ENCODE data around the gene DDAH1. TPM values are rescaled to one million over a fixed set of nuclear protein-coding genes. Genes with fewer than 3 reads are reported as not detected.

DDAH1 gene
- total RNA-seq, 1 experiment from 2014 or later, result 65.9 TPM

- Histone ChIP-seq H3K4me2 (ENCODE audit: low read length) (peak overlapping the region; percentile 70), H3F3A (ENCODE audit: low read length, unreplicated experiment) (peaks cover 24% of the 10 kb centered on the region), H3K4me3 (ENCODE audit: low read length) (peak overlapping the region; percentile 33), H3K27me3 (ENCODE audit: low read length) (no peaks in the 10 kb centered on the region), H3K79me2 (ENCODE audit: low read length) (no peaks in the 10 kb centered on the region), H3K27ac (ENCODE audit: low read length) (peak overlapping the region; percentile 95), H3K9me3 (ENCODE audit: low read length) (no peaks in the 10 kb centered on the region), H3K9ac (ENCODE audit: low read length) (peak overlapping the region; percentile 68), H3K4me1 (ENCODE audit: insufficient read depth, low read length) (peaks cover 57% of the 10 kb centered on the region), H3K9me2 (replicated peaks; ENCODE audit: low read length) (no peaks in the 10 kb centered on the region), H4K20me1 (ENCODE audit: low read length) (no peaks in the 10 kb centered on the region), H3K36me3 (ENCODE audit: low read depth, low read length) (no peaks in the 10 kb centered on the region), H2AFZ (ENCODE audit: low read length) (peak overlapping the region; percentile 23; the same call in 1 of the 2 replicates)
- intact Hi-C loops (cut with micrococcal nuclease), result loop anchor here (1.0 to 5.0 kb wide), 3 partner anchors 22 to 96 kb away; partner anchors contain the start of genes BCL10, C1orf52 and SYDE2
- ATAC-seq (peak; percentile 71), DNase-seq (peak; percentile 99)
- ChIA-PET POLR2A (ENCODE audit: unreplicated experiment) (interaction anchor here (0.7 to 1.2 kb wide), 2 partner anchors 22 kb away, joined by 4 to 9 read pairs; partner anchors contain the start of gene BCL10), CTCF (interaction anchor here (0.8 kb wide), 1 partner anchor 552 kb away, joined by 3 read pairs; no protein-coding TSS in a partner anchor)
- TF ChIP-seq, protein P1, sequence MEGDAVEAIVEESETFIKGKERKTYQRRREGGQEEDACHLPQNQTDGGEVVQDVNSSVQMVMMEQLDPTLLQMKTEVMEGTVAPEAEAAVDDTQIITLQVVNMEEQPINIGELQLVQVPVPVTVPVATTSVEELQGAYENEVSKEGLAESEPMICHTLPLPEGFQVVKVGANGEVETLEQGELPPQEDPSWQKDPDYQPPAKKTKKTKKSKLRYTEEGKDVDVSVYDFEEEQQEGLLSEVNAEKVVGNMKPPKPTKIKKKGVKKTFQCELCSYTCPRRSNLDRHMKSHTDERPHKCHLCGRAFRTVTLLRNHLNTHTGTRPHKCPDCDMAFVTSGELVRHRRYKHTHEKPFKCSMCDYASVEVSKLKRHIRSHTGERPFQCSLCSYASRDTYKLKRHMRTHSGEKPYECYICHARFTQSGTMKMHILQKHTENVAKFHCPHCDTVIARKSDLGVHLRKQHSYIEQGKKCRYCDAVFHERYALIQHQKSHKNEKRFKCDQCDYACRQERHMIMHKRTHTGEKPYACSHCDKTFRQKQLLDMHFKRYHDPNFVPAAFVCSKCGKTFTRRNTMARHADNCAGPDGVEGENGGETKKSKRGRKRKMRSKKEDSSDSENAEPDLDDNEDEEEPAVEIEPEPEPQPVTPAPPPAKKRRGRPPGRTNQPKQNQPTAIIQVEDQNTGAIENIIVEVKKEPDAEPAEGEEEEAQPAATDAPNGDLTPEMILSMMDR (conservative IDR thresholded peaks at IDR 0.05; ENCODE audit: low read depth, low read length), result no peak
- TF ChIP-seq EZH2phosphoT487 (IDR thresholded peaks at IDR 0.05; ENCODE audit: borderline replicate concordance, low read length) (no peak), EZH2 (IDR thresholded peaks at IDR 0.05; ENCODE audit: low read length, unreplicated experiment) (no peak)
- no TSS peak for BruUV-seq (replicated peaks)
These were observed 166.9 kb downstream of the DDAH1 start for GRCh38 chr1:85297855-85298629.

DNA sequence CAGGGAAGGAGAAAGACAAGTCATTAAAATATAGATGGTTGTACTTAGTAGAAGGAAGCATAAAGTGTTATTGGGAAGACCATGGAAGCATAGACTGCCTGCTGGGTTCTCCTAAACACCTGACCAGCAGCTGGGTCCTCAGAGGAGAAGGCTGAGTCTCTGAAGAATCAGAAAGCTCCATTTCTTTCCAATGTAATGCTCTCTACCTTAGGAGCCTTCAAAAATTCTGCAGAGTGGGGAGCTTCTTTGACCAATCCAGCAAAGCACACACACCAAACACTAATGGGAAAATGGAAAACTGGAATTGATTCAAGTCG lies 167.5 kb downstream of the DDAH1 start:
- Histone ChIP-seq H3K79me2 (ENCODE audit: low read length) (peaks cover 4% of the 10 kb centered on the region), H3K36me3 (ENCODE audit: low read depth, low read length) (no peaks in the 10 kb centered on the region), H3K27me3 (ENCODE audit: low read length) (no peaks in the 10 kb centered on the region), H4K20me1 (ENCODE audit: low read length) (no peaks in the 10 kb centered on the region), H3K9ac (ENCODE audit: low read length) (peak overlapping the region; percentile 68), H3K4me1 (ENCODE audit: insufficient read depth, low read length) (peaks cover 57% of the 10 kb centered on the region), H2AFZ (ENCODE audit: low read length) (no peak overlapping the region), H3K9me3 (ENCODE audit: low read length) (no peaks in the 10 kb centered on the region), H3K4me3 (ENCODE audit: low read length) (peak overlapping the region; percentile 3; the same call in 1 of the 2 replicates), H3K4me2 (ENCODE audit: low read length) (peak overlapping the region; percentile 70), H3K27ac (ENCODE audit: low read length) (peak overlapping the region; percentile 95), H3K9me2 (replicated peaks; ENCODE audit: low read length) (no peaks in the 10 kb centered on the region), H3F3A (ENCODE audit: low read length, unreplicated experiment) (peaks cover 24% of the 10 kb centered on the region)
- ATAC-seq (no peak), DNase-seq (no peak)
- TF ChIP-seq, protein P1 (conservative IDR thresholded peaks at IDR 0.05; ENCODE audit: low read depth, low read length), result no peak
- TF ChIP-seq EZH2phosphoT487 (IDR thresholded peaks at IDR 0.05; ENCODE audit: borderline replicate concordance, low read length), result no peak
- no peak for TF ChIP-seq EZH2 (IDR thresholded peaks at IDR 0.05; ENCODE audit: low read length, unreplicated experiment)
- BruUV-seq (replicated peaks), result TSS peak; percentile 78
- CTCF ChIA-PET, result no interaction called here
- POLR2A ChIA-PET (ENCODE audit: unreplicated experiment), result interaction anchor here (0.5 to 0.7 kb wide), 2 partner anchors 21 to 1593 kb away, joined by 3 to 4 read pairs; partner anchors contain the start of gene BCL10
- intact Hi-C loops (cut with micrococcal nuclease), result loop anchor here (1.0 to 5.0 kb wide), 2 partner anchors 21 to 95 kb away; partner anchors contain the start of genes BCL10 and SYDE2

All from PC-3 (cell line).